Gastroesophageal sphincter (tissue), 4 donors: ENCODE measurements around the gene HS3ST3A1. TPM values are rescaled to one million over a fixed set of nuclear protein-coding genes. Genes with fewer than 3 reads are reported as not detected.

Source experiments
- ATAC-seq: fragments of 150-250 bp; one replicate; pipeline ENCODE4 v1.9.1; 2016; ENCODE audit warnings: mild to moderate bottlenecking, moderate library complexity
- H3K27ac ChIP-seq, 4 donors: fragments of 200-600 bp; sonication (generic) in 3 of 4; 1 replicate in 3 of 4; 2 replicates in 1 of 4; pipeline ENCODE4 v1.5.1; 2016 to 2019
- H3K27me3 ChIP-seq: fragments of 200-600 bp; sonication (generic); one replicate; pipeline ENCODE4 v1.5.1; 2019
- H3K36me3 ChIP-seq, 2 donors: fragments of 200-600 bp; sonication (generic); one replicate each; pipeline ENCODE4 v1.5.1; 2019; ENCODE audit warnings: control low read depth in 1 of 2
- H3K4me1 ChIP-seq, 3 donors: fragments of 200-600 bp; sonication (generic); 1 replicate in 2 of 3; 2 replicates in 1 of 3; pipeline ENCODE4 v1.5.1; 2016 to 2019; ENCODE audit warnings: control low read depth in 2 of 3
- H3K4me3 ChIP-seq, 2 donors: fragments of 200-600 bp; sonication (generic); one replicate each; pipeline ENCODE4 v1.5.1; 2019; ENCODE audit warnings: mild to moderate bottlenecking in 1 of 2, moderate library complexity in 1 of 2
- H3K9me3 ChIP-seq, 3 donors: fragments of 200-600 bp; sonication (generic); one replicate each; pipeline ENCODE4 v1.5.1; 2017 to 2019; ENCODE audit warnings: control low read depth in 2 of 3
- EP300 ChIP-seq: sonication (generic); formaldehyde crosslinking; IDR thresholded peaks from one replicate; pipeline ENCODE4 v1.6.1; 2017; ENCODE audit warnings: antibody characterized with exemption, mild to moderate bottlenecking
- POLR2A ChIP-seq, 2 donors: fragments of 450-650 bp; IDR thresholded peaks; one replicate each; pipeline ENCODE4 v1.6.1; 2017; ENCODE audit warnings: antibody characterized with exemption in 2 of 2, mild to moderate bottlenecking in 2 of 2, moderate library complexity in 1 of 2
- POLR2AphosphoS5 ChIP-seq: sonication (generic); formaldehyde crosslinking; IDR thresholded peaks from one replicate; pipeline ENCODE4 v1.6.1; 2017; ENCODE audit warnings: antibody characterized with exemption
- WGBS, 2 donors: methylation state at CpG; one replicate each; pipeline ENCODE4 v1.1.5; 2018; ENCODE audit warnings: low coverage in 1 of 2; 5-methylcytosine and 5-hydroxymethylcytosine counted together
- total RNA-seq, 4 donors: library from RNA; depleted of rRNA; stranded (reverse); fragments of >200 nt; gene quantifications; one replicate each; pipeline ENCODE4 v1.1.0, GENCODE V29; 2016
- TF ChIP-seq, protein P1 (sequence below), 4 experiments: fragments of 200-600 bp in 2 of 4; fragments of 450-650 bp in 2 of 4; sonication (generic) in 1 of 4; IDR thresholded peaks; one replicate each; pipeline ENCODE4 v1.5.1; 2017 to 2019; ENCODE audit warnings: antibody characterized with exemption in 4 of 4, mild to moderate bottlenecking in 2 of 4, moderate library complexity in 2 of 4

HS3ST3A1 gene
- total RNA-seq, 4 donors from 2014 or later: 5.9 to 10.9 (median 8.9) TPM

DNA sequence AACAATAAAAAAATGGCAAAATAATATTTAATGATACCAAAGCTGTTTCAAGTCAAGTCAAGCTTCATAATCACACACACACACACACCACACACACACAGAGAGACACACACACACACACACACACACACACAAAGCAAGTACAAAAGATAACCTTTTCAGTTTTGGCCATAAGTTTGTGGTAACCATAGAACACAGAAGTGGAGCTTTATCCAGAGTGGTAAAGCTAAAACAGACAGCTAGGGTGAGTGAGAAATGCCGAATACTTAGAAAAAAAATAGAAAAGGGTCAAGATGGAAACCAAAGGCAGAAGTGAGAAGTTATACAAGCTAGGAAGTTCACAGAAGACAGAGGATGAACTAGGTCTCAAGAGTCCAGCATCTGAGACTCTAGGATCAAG is 79.0 kb downstream of the HS3ST3A1 start:
- H3K27me3 ChIP-seq: no peaks in the 10 kb centered on the region
- no peaks in the 10 kb centered on the region for H3K9me3 ChIP-seq
- no peaks in the 10 kb centered on the region for H3K36me3 ChIP-seq
- no peak overlapping the region for H3K27ac ChIP-seq
- TF ChIP-seq POLR2AphosphoS5 (no peak), EP300 (no peak), POLR2A (IDR thresholded peaks at IDR 0.05) (no peak)
- TF ChIP-seq, protein P1, sequence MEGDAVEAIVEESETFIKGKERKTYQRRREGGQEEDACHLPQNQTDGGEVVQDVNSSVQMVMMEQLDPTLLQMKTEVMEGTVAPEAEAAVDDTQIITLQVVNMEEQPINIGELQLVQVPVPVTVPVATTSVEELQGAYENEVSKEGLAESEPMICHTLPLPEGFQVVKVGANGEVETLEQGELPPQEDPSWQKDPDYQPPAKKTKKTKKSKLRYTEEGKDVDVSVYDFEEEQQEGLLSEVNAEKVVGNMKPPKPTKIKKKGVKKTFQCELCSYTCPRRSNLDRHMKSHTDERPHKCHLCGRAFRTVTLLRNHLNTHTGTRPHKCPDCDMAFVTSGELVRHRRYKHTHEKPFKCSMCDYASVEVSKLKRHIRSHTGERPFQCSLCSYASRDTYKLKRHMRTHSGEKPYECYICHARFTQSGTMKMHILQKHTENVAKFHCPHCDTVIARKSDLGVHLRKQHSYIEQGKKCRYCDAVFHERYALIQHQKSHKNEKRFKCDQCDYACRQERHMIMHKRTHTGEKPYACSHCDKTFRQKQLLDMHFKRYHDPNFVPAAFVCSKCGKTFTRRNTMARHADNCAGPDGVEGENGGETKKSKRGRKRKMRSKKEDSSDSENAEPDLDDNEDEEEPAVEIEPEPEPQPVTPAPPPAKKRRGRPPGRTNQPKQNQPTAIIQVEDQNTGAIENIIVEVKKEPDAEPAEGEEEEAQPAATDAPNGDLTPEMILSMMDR (IDR thresholded peaks at IDR 0.05): no peak
- H3K4me1 ChIP-seq: no peaks in the 10 kb centered on the region
- WGBS, 2 donors: 82 to 86% methylated on average over 1 of the region's 1 CpG
- ATAC-seq: no peak
- no peak overlapping the region for H3K4me3 ChIP-seq

DNA sequence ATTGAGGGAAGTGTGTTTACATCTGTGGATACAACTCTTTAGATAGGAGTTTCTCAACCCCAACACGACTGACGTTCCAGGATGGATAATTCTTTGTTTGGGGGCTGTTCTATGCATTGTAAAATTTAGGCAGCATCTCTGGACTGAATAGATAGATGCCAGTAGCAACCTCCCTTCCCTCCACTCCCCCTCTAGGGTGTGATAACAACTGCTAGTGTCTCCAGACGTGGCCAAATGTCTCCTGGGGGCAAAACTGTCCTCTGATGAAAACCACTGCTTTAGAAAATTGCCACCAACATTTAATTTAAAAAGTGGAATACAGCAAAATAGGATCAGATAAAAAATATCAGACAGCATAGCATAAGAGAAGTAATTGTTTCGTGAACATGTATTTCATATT is 79.9 kb downstream of the HS3ST3A1 start:
- Histone ChIP-seq H3K9me3 (no peaks in the 10 kb centered on the region), H3K4me3 (no peak overlapping the region), H3K27me3 (no peaks in the 10 kb centered on the region), H3K36me3 (no peaks in the 10 kb centered on the region), H3K4me1 (no peaks in the 10 kb centered on the region), H3K27ac (no peak overlapping the region)
- ATAC-seq: no peak
- 75 to 89% methylated on average over 3 to 4 of the region's 4 CpGs for WGBS, 2 donors
- TF ChIP-seq EP300 (no peak), POLR2AphosphoS5 (no peak)
- TF ChIP-seq, protein P1 (IDR thresholded peaks at IDR 0.05): no peak

DNA sequence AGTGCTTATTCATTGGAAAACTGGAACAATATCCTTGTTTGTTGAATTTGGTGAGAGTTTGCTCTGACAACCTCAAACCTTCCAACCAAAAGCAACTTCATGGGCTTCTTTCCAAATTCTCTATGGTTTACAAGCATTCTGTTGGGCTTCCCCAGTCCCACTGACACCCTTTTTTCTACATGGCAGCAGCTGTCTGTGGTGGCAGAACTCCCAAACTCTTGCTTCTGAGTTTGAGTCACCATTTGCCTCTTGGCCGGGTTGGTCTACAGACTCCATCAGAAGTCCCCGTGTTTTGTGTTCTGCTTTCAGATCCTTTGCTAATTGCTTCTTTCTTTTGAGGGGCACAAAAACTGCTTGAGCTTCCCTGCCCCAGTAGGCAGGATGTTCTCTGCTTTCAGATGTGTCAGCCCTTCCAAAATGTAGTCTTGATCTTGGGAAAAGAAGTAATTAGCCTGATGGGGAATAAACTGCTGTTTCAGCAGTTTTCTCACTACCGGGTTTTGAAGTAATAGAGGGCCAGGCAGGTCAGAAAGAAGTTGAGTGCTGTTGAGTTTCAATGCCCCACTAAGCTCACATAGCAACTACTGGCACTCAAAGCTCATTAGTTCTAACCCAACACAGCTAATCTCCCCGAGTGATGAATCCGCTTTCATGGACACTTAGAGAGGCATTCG is 80.7 kb downstream of the HS3ST3A1 start:
- Histone ChIP-seq H3K9me3 (no peaks in the 10 kb centered on the region), H3K27ac (peak overlapping the region in 2 of 4 donors; percentile 21 to 23), H3K4me3 (no peak overlapping the region), H3K36me3 (no peaks in the 10 kb centered on the region), H3K4me1 (no peaks in the 10 kb centered on the region), H3K27me3 (no peaks in the 10 kb centered on the region)
- 83 to 85% methylated on average over 4 to 5 of the region's 6 CpGs for WGBS, 2 donors
- TF ChIP-seq POLR2AphosphoS5: no peak
- no peak for TF ChIP-seq EP300
- no peak for TF ChIP-seq POLR2A (IDR thresholded peaks at IDR 0.05)
- no peak for ATAC-seq

DNA sequence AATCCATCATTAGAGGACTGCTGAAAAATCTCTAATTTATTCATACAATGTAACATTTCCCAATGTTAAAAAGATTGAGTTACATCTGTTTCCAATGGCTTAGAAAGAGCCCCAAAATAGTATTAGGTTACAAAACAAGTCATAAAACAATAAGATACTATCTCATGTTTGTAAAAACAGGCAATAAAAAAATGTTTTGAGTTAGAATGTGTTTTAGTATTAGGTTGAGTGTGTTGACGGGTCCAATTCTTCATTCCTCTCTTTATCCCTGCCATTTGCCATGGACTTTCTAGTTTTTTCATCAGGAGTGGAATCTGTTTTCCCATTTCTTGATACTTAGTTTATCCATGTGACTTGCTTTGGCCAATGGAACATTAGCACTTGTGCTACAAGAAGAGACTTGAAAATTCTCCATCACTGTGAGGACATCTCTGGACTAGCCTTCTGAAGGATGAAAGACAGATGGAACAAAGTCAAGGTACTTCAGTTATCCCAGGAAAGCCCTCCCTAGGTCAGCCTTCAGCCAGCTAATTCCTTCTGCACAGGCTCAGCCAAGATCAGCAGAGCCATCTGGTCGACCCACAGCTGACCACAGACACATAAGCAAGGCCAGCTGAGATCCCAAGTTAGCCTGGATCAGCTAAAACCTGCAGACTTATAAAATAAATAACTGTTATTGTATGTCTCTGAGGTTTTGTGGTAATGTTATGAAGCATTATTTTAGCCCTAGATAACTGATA is 83.3 kb downstream of the HS3ST3A1 start:
- Histone ChIP-seq H3K27ac (no peak overlapping the region), H3K36me3 (no peaks in the 10 kb centered on the region), H3K9me3 (no peaks in the 10 kb centered on the region), H3K4me1 (no peaks in the 10 kb centered on the region), H3K4me3 (no peak overlapping the region), H3K27me3 (no peaks in the 10 kb centered on the region)
- 39 to 89% methylated on average over 1 to 2 of the region's 2 CpGs for WGBS, 2 donors
- TF ChIP-seq, protein P1 (IDR thresholded peaks at IDR 0.05): no peak
- TF ChIP-seq POLR2AphosphoS5: no peak
- ATAC-seq: peak; percentile 50

DNA sequence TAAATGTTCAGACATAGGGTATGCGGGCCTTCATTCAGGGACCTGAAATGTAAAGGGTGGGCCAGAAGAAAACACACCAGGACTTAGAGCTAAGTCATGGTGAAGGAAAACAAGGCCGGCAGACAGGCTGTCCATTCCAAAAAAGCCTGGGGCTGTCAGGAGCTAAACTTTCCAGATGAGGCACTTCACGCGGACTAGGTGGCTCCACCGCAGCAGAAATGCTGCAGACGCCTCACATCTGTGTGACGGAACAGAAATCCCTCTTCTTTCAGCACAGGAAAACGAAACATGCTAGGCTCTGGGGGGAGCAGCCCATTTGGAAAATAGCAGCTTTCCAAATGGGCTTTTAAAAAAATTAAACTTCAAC is 88.7 kb downstream of the HS3ST3A1 start:
- no peaks in the 10 kb centered on the region for H3K4me1 ChIP-seq
- H3K27me3 ChIP-seq: peaks cover 6% of the 10 kb centered on the region
- H3K27ac ChIP-seq: peak overlapping the region in 2 of 4 donors; percentile 41 to 45
- peak; percentile 71 for ATAC-seq
- no peaks in the 10 kb centered on the region for H3K36me3 ChIP-seq
- WGBS, 2 donors: 22 to 38% methylated on average over 1 to 7 of the region's 8 CpGs
- TF ChIP-seq, protein P1 (IDR thresholded peaks at IDR 0.05): no peak
- TF ChIP-seq EP300 (no peak), POLR2A (IDR thresholded peaks at IDR 0.05) (no peak), POLR2AphosphoS5 (no peak)
- H3K9me3 ChIP-seq: no peaks in the 10 kb centered on the region
- no peak overlapping the region for H3K4me3 ChIP-seq
